HL-60 (cell line): ENCODE results near the gene ATP1A2.
"Not testable (repeated sequence)": the region's sequence is repeated elsewhere in the genome, so short reads cannot be mapped to it uniquely, and the experiment has no call there.

Experiments
- DNase-seq, 2 experiments: peaks; one replicate each; pipeline ENCODE4 v3.0.0-alpha.2; 2010 to 2020; ENCODE audit warnings: low read depth in 1 of 2, low spot score in 1 of 2
- H3K27ac ChIP-seq: fragments of 250-450 bp; sonication (Bioruptor Pico); replicated peaks from 2 replicates; pipeline ENCODE4 v1.5.1; 2020; ENCODE audit warnings: mild to moderate bottlenecking, moderate library complexity
- H3K27me3 ChIP-seq: fragments of 250-450 bp; sonication (Bioruptor Pico); 2 replicates; pipeline ENCODE4 v1.5.1; 2021; ENCODE audit warnings: mild to moderate bottlenecking, moderate library complexity; ENCODE audit not compliant: insufficient read depth, poor library complexity, severe bottlenecking
- H3K4me3 ChIP-seq: replicated peaks from 2 replicates; pipeline ENCODE4 v1.5.1; 2011; ENCODE audit warnings: mild to moderate bottlenecking, control low read depth, low read length; ENCODE audit not compliant: insufficient read depth
- CTCF ChIP-seq: IDR thresholded peaks from one replicate; pipeline ENCODE4 v1.5.1; 2011; ENCODE audit warnings: low read length, control low read depth, inconsistent platforms; ENCODE audit not compliant: insufficient read depth
- GABPA ChIP-seq: IDR thresholded peaks from 2 replicates; pipeline ENCODE4 v1.6.1; 2012; ENCODE audit warnings: low read depth
- POLR2AphosphoS5 ChIP-seq: IDR thresholded peaks from 2 replicates; pipeline ENCODE4 v1.6.1; 2012; ENCODE audit warnings: low read depth
- REST ChIP-seq: IDR thresholded peaks from 2 replicates; pipeline ENCODE4 v1.6.1; 2012; ENCODE audit warnings: low read depth; ENCODE audit not compliant: insufficient replicate concordance
- SPI1 ChIP-seq: IDR thresholded peaks from 2 replicates; pipeline ENCODE4 v1.6.1; 2012; ENCODE audit warnings: low read depth, mild to moderate bottlenecking, borderline replicate concordance

Gene ATP1A2

GRCh38 chr1:160124705-160125478 lies 9.3 kb downstream of the ATP1A2 start:
- TF ChIP-seq GABPA (no peak), REST (no peak), POLR2AphosphoS5 (no peak)
- Histone ChIP-seq H3K27ac (no peak overlapping the region), H3K27me3 (no peaks in the 10 kb centered on the region), H3K4me3 (no peak overlapping the region)
- no peak for DNase-seq

GRCh38 chr1:160125746-160126145 lies 10.2 kb downstream of the ATP1A2 start:
- H3K27ac ChIP-seq: no peak overlapping the region
- TF ChIP-seq CTCF (no peak), GABPA (no peak)
- DNase-seq: no peak
- no peak overlapping the region for H3K4me3 ChIP-seq
- no peaks in the 10 kb centered on the region for H3K27me3 ChIP-seq

- H3K27me3 ChIP-seq, H3K4me3 ChIP-seq, DNase-seq, H3K27ac ChIP-seq: not testable (repeated sequence)
Measured at GRCh38 chr1:160126342-160126741, 10.8 kb downstream of the ATP1A2 start.

GRCh38 chr1:160127381-160127780 lies 11.8 kb downstream of the ATP1A2 start:
- TF ChIP-seq SPI1 (no peak), REST (no peak), CTCF (no peak), POLR2AphosphoS5 (no peak), GABPA (no peak)
- Histone ChIP-seq H3K27me3 (no peaks in the 10 kb centered on the region), H3K4me3 (no peak overlapping the region), H3K27ac (no peak overlapping the region)
- no peak for DNase-seq

GRCh38 chr1:160127865-160128523 lies 12.4 kb downstream of the ATP1A2 start:
- TF ChIP-seq CTCF (no peak), GABPA (no peak), POLR2AphosphoS5 (no peak), REST (no peak), SPI1 (no peak)
- Histone ChIP-seq H3K4me3 (no peak overlapping the region), H3K27ac (no peak overlapping the region), H3K27me3 (no peaks in the 10 kb centered on the region)
- DNase-seq: no peak
